MV-4-11 (cell line): ENCODE measurements around the gene ADGRV1.
A peak's percentile ranks its signal among the peaks of the same experiment; 100 is the strongest.
"Not testable (repeated sequence)": the region's sequence is repeated elsewhere in the genome, so short reads cannot be mapped to it uniquely, and the experiment has no call there.

ENCODE experiments used
- DNase-seq: peaks from one replicate; lab custom pipeline; 2025; lab: John Stamatoyannopoulos, UW

Gene ADGRV1

DNA sequence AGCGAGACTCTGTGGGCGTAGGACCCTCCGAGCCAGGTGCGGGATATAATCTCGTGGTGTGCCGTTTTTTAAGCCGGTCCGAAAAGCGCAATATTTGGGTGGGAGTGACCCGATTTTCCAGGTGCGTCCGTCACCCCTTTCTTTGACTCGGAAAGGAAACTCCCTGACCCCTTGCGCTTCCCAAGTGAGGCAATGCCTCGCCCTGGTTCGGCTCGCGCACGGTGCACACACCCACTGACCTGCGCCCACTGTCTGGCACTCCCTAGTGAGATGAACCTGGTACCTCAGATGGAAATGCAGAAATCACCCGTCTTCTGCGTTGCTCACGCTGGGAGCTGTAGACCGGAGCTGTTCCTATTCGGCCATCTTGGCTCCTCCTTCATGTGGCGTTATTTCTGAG lies 263.5 kb downstream of the ADGRV1 start:
- DNase-seq, result not testable (repeated sequence)

DNA sequence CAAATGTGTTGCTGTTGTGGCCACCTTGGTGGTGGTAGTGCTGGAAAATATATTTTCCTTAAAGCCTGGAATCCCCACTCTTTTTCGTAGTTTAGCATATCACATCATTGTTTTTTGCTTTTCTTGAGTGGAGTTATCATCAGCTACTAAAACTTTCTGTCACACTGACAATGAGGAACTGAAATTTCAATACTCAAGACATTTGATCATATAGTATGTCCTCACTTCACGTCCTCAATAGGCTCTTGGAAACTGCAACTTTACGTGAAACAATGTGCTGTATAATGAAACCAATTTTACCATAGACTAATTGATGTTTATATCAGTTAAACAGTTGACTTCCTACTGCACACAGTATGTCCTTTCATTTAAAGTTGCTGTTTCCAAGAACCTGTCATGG lies 265.8 kb downstream of the ADGRV1 start:
- DNase-seq, result no peak

GRCh38 chr5:90830058-90830457 lies 271.5 kb downstream of the ADGRV1 start:
- DNase-seq, result no peak

DNA sequence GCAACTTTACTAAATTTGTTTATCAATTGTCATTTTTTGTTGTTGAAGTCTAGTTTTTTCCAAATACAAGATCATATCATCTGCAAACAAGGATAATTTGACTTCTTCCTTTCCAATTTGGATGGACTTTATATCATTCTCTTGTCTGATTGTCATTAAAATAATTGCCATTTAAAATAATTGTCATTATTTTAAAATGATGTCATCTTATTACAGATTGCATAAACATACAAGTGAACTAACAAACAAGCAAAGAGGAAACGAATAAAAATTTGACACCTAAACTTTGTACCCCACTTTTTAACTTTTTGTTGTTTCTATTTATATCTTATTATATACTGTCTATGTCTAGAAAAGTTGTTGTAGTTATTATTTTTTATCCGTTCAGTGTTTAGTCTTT lies 275.2 kb downstream of the ADGRV1 start:
- no peak for DNase-seq

GRCh38 chr5:90834711-90835110 lies 276.1 kb downstream of the ADGRV1 start:
- DNase-seq, result no peak

GRCh38 chr5:90843443-90843842 lies 284.8 kb downstream of the ADGRV1 start:
- peak; percentile 69 for DNase-seq

GRCh38 chr5:90844931-90845330 lies 286.3 kb downstream of the ADGRV1 start:
- DNase-seq, result no peak

DNA sequence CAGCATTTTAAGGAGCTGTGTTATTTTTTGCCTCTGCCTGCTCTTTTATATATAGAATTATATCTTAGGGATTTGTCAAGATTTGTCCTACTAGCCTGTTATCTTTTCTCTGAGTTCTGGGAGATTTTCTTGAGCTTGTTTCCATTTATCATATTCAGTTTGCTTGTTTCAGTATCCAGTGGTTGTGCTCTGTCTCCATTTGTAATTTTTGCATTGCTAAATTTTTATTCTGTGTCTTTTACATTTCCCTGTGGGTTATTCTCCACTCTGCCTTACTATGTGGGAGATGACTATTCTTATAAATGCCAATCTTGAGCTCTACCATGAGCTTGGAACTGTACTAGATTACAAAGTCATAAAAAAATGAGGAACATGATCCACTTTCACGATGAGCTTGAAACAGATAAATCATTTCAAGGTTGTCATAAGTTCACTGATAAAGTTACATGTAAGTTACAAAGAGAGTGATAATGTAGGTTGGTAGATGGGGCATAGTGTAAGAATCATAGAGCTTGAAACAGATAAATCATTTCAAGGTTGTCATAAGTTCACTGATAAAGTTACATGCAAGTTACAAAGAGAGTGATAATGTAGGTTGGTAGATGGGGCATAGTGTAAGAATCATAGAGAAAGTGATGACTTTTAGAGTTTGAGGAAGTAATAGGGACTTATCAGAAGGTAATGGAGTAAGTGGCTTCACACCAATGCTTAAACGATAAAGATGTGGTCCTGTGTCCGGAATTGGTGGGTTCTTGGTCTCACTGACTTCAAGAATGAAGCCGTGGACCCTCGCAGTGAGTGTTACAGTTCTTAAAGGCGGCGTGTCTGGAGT lies 287.3 kb downstream of the ADGRV1 start:
- DNase-seq, result peak; percentile 42

- DNase-seq, result not testable (repeated sequence)
Observed at GRCh38 chr5:90847606-90848005, 289.0 kb downstream of the ADGRV1 start.

- no peak for DNase-seq
Observed at GRCh38 chr5:90849939-90850338, 291.3 kb downstream of the ADGRV1 start.

DNA sequence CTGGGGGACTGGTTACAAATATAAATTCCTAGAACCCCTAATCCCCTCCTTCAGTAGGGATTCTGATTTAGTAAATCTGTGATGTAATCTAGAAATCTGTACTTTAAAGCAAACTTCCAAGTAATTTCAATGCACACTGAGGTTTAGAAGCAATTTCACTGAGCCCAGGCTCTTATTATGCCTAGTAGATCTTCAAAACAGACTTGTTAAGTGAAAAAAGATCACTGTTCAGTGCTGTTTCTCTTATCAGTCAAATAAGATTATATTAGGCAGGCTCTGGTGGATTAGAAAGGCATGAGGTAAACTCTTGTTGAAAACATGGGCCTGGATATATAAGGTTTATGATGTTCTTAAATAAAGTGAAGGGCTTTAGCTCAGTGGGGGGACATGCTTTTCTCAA lies 293.9 kb downstream of the ADGRV1 start:
- no peak for DNase-seq

- no peak for DNase-seq
Observed at GRCh38 chr5:90853750-90854149, 295.2 kb downstream of the ADGRV1 start.

- DNase-seq, result no peak
Observed at GRCh38 chr5:90854169-90854568, 295.6 kb downstream of the ADGRV1 start.

DNA sequence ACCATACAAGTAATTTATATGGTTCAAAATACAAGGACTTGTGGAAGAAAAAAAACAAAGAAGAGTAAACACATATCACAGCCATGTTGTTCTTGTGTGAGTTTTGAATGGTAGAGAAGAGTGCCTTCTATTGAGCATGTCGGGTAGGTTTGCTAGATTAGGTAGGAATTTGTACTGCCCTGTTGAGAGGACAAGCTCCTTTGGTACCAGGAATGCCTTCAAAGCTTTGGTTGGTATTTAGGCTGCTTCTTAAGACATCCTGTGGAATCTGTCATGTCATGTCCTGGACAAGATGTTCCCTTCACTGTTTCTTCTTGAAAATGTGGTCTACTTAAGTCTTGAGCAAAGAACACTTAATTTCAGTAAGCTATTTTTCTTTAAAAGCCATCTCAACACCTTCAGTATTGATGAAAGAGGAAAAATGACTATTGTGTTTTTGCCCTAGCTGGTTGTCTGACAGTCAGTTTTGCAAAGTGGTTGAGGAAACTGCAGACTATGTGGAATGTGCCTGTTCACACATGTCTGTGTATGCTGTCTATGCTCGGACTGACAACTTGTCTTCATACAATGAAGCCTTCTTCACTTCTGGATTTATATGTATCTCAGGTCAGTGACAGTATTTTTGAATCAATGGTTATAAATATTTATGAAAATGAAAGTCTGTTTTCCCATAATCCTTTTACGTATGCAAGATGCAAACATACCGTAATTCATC lies 296.9 kb downstream of the ADGRV1 start:
- no peak for DNase-seq

DNA sequence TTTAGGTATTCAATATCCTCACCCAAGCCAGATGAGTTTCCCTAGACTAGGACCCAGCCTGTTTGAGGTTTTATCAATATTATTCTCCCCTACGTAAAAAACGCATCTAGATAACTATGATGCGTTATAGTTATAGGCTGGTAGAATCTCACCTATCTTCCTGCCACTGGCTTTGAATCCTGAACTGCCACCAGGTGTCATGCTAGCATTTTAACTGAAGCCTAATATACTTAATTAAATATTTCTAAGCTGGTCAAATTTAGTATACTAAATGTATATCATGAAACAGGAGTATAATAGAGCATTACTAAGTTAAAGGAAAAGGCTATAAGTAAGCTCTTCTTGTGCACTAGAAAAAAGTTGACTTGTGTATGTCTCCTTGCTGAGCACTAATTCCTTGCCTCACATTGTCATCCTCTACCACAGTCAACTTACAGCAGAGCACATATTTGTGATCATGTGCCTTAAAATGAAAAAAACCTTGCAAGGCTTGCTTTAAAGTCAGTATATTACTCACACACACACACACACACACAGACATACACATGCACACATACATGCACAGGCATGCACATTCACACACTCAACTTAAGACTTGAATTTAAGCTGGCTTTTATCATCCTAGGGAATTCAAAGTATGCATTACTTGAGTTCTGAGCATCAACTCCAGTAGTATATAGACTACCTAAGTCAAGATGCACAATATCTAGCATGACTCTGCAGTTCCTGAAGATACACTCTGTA lies 303.4 kb downstream of the ADGRV1 start:
- no peak for DNase-seq

DNA sequence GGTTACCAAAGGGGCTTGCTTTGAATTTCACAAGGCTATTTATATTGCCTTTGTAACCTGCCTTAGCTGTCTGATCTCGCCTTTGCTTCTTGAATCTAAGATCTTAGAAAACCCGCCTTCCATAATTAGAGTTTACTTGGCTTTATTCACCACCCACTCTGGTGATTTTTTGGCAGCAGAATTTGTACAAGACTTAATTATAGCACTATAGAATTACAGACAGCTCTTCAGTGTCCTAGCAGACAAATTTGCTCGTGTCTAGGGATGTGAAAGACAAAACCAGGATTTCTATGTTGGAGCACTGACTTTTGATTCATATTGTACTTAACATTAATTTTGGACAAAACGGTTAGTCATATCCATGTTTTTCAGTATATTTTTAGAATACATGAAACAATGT lies 306.6 kb downstream of the ADGRV1 start:
- DNase-seq, result no peak

GRCh38 chr5:90866333-90866732 lies 307.7 kb downstream of the ADGRV1 start:
- DNase-seq, result peak; percentile 5

DNA sequence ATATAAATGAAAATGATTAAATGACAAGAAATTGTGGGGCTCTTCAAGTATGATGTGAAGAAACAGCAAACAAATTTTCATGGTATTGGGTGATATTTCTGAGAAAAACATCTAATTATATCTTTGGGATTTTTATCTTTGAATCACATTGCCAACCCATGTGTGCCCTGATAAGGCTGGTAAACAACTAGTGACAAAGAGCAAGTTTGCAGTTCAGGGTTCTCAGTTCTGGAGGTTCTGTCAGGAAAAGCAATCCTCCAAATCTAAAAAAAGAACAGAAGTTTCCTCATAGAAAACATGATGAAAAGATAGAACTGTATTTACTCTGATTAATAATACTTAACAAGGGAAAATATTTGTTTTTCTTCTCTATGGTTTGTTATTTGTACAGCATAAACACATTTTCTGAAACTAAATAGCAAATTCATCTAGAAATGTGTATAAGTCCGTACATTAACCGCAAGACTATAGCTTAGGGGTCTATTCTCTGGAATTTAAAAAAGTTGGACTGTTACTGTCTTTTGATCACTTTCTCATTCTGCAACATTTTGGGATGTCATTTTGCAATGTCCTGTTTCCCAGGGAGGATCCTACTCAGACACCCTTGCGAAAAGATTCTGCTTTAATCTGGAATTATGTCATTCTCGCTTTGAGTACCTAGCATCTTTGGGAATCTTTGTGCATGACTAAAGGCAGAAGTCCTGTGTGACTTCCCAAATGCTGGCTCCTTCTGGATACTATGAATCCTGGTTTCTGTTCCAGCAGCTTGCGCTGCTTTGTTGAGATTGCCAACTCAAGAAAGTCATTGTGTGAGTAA lies 308.5 kb downstream of the ADGRV1 start:
- DNase-seq, result no peak

GRCh38 chr5:90868799-90869198 lies 310.2 kb downstream of the ADGRV1 start:
- DNase-seq, result no peak

DNA sequence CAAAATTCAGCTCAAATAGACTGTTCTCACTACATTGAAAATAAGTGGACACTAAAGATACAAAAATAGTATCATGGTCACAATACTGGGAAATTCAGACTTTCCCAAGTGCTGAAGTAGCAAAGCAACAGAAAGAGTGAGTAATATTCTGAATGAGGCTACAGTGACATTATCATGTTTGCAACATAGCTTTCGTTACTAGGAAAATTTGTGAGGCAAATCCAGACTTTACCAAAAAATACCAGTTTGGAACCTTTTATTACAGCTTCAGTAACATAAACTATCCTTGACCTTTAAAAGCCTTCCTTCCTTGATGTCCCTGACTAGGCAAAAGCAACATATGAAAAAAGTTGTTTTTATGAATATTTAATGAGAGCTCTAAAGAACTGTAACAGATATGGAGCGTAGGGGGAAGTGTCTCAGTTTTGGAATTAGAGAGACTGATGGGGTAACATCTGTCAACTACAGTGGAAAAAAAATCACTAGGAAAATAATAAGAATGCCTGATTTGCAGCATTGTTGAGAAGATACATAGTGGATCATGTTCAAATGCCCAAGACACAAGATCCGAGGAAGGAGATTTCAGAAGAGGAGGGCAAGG lies 312.9 kb downstream of the ADGRV1 start:
- DNase-seq, result no peak

DNA sequence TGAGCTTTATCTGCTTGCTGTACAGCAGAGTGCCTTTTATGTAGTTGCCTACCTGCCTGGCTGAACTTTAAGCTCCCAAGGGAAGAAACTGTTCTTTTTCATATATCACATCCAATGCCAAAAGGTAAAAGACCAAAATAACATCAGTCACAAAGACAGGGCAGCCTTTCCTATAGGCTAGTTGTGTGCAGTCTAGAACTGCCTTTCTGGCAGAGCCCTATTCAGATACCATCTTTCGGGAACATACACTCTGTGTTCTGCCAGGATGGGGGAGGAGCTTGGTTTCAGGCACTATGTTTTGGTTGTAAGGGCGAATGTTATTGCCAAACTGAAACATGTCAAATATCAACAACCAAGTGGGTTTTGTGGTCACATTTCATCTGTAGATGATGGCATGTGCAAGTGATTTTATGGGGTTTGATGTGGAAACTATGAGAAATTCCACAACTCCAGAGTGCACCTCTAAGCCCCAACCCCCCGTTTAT lies 314.5 kb downstream of the ADGRV1 start:
- DNase-seq, result no peak
